ENCODE data around the gene RNF220.

GRCh38 chr1:44660176-44660575 lies 255.1 kb downstream of the RNF220 start:
- no peak for TF ChIP-seq CTCF (IDR thresholded peaks at IDR 0.05; ENCODE audit: insufficient read depth, low read depth, low read length)
- TF ChIP-seq EZH2 (IDR thresholded peaks at IDR 0.05; ENCODE audit: insufficient read depth, low read length), result no peak

Data from astrocyte (in vitro differentiated cells and primary cell).